D341Med (cell line): Measurements from ENCODE around the gene SMDT1.

Experiments used
- DNase-seq: peaks from one replicate; pipeline ENCODE4 v3.0.0; 2012; ENCODE audit warnings: low spot score

The SMDT1 gene

DNA sequence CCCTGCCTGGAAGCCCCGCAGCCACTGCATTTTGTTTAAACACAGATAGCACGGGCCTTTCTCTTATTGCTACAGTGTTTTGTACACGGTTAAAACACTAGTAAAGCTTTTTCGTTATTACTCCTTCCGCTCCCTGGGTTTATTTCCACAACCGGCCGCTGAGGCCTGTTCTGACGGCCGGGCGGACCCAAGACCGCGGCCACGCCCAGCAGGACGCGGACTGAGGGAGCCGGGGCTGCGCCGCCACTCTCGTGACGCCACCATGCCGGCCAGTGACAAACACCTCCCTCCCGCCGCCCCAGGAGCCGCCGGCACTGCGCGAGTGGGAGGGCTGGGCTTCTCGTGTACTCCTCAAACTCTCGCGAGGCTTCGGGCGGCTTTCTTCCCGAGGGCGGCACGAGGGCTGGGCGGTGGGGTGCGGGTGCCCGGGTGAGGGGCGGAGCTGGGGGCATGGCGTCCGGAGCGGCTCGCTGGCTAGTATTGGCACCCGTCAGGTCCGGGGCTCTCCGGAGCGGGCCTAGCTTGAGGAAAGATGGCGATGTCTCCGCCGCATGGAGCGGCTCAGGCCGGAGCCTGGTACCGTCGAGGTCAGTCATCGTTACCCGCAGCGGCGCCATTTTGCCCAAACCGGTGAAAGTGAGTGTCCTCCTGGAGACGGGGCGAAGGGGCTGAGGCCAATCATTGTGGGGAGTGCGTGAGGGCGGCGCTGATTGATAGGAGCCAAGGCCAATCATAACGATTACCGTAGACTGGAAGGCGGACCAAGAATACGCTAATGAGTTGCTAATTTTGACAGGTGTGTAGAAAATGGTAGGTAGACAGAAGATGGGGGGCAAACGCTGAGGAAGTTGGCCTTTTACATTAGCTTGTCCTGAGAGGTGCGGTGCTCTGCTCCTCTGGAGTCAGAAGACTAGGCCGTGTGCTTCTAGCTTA, at the start of gene SMDT1:
Gene SMDT1, plus strand, starts transcription at position 382 of the 933 bp plus-strand sequence. Its CDS starts 69 bp downstream, at position 451.
- peak; percentile 99 for DNase-seq

- no peak for DNase-seq
Observed at GRCh38 chr22:42033263-42034181, 46.0 kb upstream of the SMDT1 start.

GRCh38 chr22:42035256-42035655, 44.2 kb upstream of the SMDT1 start:
- DNase-seq, result no peak

- DNase-seq, result no peak
Observed at GRCh38 chr22:42039271-42039670, 40.2 kb upstream of the SMDT1 start.

GRCh38 chr22:42041784-42042183, 37.7 kb upstream of the SMDT1 start:
- DNase-seq, result no peak

DNA sequence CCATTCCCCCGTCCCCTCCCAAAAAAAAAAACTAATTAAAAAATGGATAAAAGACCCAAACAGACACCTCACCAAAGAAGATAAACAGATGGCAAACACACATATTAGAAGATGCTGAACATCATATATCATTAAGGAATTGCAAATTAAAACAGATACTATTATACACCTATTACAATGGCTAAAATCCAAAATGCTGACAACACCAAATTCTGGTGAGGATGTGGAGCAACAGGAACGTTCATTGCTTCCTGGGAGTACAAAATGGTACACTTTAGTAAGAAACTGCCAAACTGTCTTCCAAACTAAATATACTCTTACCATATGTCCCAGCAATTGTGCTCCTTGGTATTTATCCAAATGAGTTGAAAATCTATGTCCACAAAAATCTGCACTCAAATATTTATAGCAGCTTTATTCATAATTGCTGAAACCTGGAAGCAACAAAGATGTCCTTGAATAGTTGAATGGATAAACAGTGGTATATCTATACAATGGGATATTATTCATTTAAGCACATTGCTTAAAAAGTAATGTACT, 28.8 kb upstream of the SMDT1 start:
- no peak for DNase-seq

DNA sequence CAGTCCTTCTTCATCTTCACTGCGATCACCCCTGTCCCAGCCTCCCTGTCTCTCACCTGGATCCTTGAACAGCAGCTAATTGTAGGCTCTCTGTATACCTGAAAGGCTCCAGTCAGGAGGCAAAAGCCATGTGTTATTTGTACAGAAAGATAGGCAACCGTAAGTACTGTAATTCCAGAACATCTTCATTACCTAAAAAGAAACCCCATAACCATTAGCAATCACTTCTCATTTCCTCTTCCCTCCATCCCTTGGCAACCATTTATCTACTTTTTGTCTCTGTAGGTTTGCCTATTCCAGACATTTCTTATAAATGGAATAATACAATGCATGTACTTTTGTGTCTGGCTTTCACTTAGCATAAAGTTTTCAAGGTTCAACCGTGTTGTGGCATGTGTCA, 26.7 kb upstream of the SMDT1 start:
- DNase-seq, result no peak

- no peak for DNase-seq
Observed at GRCh38 chr22:42056757-42057511, 22.6 kb upstream of the SMDT1 start.

GRCh38 chr22:42060489-42060888, 19.0 kb upstream of the SMDT1 start:
- DNase-seq, result peak; percentile 6

- DNase-seq, result peak; percentile 12
Observed at GRCh38 chr22:42061041-42061440, 18.5 kb upstream of the SMDT1 start.

DNA sequence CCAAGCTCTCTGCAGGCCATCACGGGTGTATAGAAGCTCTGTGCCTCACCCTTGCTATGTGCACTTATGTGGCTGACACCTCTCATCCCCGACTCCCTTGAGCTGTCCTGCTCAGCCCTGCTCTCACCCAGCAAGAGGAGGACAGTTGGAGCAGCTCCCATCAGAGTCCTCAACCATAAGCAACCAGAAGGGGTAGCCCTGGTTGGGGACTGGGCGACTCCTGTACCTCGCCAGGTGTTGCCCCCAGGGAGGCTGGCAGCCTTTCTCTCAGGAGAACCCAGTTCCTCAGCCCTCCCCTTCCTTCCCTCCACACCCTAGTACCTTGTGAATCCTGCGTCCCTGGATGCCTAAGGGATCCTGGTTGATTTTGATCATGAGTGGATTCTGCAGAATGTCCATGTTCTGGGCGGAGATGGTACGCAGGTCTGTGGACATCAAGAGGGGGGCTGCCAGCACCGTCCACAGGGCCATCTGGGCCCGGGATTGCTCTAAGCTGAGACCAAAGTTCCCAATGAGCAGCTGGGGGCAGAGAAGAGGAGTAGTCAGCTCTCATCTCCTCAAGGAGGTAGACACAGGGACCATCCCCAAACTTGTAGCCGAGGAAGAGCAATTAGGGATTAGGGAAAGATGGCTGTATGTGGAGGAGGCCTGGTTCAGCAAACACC, 16.9 kb upstream of the SMDT1 start:
- peak; percentile 12 for DNase-seq

DNA sequence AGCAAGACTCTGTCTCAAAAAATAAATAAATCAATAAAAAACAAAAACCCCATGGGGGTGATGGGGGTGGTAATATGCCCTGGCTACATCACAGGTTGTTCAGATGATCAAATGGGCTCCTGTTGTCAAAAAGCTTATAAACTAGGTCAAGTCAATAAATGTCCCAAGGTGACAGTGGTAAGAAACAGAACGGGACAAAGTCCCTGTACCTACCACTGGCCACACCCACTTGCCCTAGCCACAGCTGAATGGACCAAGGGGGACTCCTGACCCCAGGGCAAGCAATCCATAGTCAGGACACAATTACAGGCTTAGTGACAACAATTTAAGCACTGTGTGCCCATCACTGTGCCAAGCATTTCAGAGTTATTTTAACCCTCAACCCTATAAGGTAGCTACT, 14.9 kb upstream of the SMDT1 start:
- DNase-seq, result peak; percentile 7

DNA sequence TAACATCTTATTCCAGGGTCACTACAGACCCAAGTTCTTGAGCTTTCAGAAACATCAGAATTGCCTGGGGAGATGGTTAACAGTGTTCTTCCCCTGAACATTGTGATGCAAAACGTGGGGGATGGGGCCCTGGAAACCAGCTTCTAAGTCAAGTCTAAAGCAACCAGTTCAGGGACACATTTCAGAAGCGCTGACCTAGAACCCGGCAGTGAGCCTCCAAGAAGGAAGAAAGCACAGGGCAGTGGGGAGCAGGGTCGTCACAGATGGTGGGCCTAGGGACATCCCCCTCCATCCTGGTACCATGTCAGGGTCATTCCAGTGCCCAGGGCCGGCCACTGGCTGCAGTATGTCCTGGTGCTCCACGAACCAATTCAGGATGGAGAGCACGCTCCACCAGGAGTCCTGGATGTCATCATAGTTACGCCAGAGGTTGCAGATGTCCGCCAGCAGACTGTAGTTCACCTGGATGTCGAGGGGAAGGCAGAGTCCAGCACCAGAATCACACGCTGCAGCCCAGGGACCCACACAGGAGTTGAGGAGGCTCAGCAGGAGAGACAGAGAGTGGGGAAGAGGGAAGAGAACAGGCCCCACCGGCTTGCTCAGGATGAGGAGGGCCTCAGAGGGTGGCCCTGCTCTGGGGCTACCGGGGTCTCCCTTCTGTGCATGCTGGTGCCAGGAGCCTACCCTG, 13.9 kb upstream of the SMDT1 start:
- peak; percentile 8 for DNase-seq

GRCh38 chr22:42066126-42066761, 13.3 kb upstream of the SMDT1 start:
- peak; percentile 7 for DNase-seq

- DNase-seq, result no peak
Observed at GRCh38 chr22:42066937-42067336, 12.6 kb upstream of the SMDT1 start.

GRCh38 chr22:42067671-42068251, 11.7 kb upstream of the SMDT1 start:
- peak; percentile 5 for DNase-seq

DNA sequence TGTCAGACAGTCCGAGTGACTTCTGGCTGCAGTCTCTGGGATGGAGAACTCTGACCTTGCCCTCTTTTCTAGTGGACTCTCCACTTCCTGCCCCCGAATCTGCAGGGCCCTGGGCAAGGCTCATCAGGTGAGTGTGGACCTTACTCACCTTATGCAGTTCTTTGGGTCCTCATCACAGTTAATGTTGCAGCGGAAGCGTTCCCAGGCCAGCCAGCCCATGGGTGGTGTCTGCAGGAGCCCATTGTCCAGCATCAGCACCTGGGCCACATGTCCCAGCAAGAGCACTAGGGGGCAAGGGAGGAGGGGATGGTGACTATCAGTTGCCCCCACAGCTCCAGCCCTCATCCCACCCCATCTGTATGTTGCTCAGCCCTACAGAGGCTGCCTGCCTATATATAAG, 11.2 kb upstream of the SMDT1 start:
- DNase-seq, result no peak

DNA sequence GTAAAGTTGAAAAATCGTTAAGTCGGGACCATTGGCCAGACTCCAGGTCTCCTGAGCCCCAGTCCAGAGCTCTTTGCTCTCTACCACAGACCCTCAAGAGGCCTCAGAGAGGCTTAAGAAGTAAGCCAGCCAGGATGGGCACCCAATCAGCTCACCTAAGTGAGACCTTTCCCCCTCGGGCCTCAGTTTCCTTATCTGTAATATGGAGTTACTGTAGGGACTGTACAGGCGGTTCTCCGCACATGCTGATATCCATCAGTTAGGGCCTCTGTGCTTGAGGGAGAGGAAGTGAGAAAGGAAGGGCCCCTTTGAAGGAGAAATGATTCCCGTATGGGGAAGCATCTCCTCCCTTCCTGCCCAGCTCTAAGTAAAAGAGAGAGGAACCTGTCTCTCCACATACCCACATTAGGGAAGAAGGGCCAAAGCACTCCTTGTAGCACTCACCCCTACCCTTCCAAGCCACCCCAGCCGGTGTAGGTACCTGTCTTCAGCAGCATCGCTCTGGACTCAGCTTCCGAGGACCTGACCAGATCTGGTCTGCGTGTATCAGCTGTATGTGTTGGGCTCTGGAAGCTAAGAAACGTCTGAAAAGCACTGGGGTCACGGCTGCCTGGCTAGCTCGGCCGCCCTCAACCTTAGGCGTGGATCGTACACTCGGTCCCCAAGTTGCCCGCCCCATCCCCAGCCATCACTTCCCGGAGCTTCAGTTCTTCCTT, 9.5 kb upstream of the SMDT1 start:
- peak; percentile 18 for DNase-seq
